ENCODE measurements around the gene SLC26A8.
"Not testable (repeated sequence)": the region's sequence is repeated elsewhere in the genome, so short reads cannot be mapped to it uniquely, and the experiment has no call there.

Gene SLC26A8

DNA sequence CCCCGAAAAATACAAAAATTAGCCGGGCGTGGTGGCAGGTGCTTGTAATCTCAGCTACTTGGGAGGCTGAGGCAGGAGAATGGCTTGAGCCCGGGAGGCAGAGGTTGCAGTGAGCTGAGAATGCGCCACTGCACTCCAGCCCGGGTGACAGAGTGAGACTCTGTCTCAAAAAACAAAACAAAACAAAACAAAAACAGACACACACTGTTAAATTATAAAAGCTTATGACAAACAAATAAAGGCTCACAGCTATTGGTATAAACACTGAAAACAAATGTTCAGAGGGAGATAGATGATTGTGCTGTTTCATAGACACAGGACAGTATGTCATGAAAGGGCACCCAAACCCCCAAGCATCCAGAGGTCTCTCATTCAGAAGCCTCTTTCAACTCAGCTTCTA lies 107.5 kb downstream of the SLC26A8 start:
- DNase-seq (ENCODE audit: low read depth in 3 of 3) = not testable (repeated sequence)

DNA sequence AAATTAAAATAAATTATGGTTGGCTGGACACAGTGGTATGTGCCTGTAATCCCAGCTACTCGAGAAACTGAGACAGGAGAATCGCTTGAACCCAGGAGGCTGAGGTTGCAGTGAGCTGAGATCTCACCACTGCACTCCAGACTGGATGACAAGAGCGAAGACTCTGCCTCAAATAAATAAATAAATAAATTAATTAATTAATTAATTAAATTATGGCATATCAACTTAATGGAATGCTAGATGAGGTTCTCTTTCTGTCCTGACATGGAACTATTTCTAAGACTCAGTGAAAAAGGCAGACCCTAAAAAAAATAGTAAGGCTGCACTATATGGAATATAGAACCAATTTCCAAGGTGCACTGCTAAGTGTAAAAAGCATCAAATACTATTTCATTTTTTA lies 108.4 kb downstream of the SLC26A8 start:
- DNase-seq (ENCODE audit: low read depth in 3 of 3) = no peak

DNA sequence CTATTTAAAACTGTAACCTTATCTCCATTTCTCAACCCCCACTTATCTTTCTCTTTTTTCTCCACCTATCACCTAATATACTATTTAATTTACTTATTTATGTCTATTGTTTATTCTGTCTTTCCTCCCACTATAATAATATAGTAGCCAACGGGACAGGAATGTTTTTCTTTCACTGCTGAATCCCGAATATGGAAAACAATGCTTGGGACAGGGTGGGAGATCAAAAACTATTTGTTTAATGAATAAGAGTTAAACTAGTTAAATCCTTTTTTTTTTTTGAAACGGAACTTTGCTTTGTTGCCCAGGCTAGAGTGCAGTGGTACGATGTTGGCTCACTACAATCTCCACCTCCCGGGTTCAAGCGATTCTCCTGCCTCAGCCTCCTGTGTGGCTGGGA lies 109.9 kb downstream of the SLC26A8 start:
- no peak for DNase-seq (ENCODE audit: low read depth in 3 of 3)

DNA sequence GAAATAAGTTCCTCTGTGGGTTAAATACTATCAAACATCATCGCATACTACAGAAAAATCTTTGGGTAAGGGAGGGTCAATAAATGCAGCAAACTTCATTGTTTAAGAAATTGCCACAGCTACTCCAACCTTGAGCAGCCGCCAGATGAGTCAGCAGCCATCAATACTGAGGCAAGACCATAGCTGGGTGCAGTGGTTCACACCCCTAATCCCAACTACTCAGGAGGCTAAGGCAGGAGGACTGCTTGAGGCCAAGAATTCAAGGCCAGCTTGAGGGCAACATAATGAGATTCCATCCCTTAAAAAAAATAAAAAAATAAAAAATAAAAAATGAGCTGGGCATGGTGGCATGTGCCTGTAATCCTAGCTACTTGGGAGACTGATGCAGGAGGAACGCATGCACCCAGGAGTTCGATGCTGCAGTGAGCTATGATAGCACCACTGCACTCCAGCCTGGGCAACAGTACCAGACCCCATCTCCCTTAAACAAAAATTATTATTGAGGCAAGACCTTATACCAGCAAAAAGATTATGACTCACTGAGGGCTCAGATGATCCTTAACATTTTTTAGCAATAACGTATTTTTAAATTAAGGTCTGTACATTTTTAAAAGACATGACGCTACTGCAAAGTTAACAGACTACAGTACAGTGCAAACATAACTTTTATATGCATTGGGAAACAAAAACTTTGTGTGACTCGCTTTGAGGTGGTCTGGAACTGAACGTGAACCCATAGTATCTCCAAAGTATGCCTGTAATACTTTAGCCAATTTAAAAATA lies 112.4 kb downstream of the SLC26A8 start:
- DNase-seq (ENCODE audit: low read depth in 3 of 3) = no peak

DNA sequence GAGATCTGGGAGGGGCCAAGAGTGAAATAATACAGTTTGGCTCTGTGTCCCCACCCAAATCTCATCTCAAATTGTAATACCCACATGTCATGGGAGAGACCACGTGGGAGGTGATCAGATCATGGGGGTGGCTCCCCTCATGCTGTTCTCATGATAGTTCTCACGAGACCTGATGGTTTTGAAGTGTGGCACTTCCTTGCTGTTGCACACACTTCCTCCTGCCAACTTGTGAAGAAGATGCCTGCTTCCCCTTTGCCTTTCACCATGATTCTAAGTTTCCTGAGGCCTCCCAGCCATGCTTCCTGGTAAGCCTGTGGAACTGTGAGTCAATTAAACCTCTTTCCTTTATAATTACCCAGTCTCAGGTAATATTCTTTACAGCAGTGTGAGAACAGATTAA lies 114.9 kb downstream of the SLC26A8 start:
- DNase-seq (ENCODE audit: low read depth in 3 of 3) = not testable (repeated sequence)

DNA sequence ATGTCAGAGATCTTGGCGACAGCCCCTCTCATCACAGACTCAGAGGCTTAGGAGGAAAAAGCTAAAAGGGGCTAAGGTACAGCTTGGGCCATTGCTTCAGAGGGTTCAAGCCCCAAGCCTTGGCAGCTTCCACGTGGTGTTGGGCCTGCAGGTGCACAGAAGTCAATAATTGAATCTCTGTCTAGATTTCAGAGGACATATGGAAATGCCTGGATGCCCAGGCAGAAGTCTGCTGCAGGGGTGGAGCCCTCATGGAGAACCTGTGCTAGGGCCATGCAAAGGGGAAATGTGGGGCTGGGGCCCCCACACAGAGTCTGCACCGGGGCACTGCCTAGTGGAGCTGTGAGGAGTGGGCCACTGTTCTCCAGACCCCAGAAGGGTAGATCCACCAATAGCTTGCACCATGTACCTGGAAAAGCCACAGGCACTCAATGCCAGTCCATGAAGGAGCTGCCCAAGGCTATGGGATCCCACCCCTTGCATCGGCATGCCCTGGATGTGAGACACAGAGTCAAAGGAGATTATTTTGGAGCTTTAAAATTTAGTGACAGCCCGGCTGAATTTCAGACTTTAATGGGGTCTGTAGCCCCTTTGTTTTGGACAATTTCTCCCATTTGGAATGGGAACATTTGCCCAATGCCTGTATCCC lies 115.6 kb downstream of the SLC26A8 start:
- not testable (repeated sequence) for DNase-seq (ENCODE audit: low read depth in 3 of 3)

DNA sequence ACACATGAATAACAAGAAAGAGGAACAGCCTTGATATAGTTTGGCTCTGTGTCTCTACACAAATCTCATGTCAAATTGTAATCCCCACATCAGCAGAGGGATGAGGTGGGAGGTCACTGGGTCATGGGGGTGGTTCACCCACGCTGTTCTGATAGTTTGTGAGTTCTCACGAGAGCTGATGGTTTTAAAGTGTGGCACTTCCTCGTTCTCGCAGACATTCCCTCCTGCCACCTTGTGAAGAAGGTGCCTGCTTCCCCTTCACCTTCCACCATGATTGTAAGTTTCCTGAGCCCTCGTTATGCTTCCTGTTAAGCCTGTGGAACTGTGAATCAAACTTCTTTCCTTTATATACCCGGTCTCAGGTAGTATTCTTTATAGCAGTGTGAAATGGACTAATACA lies 116.7 kb downstream of the SLC26A8 start:
- DNase-seq (ENCODE audit: low read depth in 3 of 3) = no peak

DNA sequence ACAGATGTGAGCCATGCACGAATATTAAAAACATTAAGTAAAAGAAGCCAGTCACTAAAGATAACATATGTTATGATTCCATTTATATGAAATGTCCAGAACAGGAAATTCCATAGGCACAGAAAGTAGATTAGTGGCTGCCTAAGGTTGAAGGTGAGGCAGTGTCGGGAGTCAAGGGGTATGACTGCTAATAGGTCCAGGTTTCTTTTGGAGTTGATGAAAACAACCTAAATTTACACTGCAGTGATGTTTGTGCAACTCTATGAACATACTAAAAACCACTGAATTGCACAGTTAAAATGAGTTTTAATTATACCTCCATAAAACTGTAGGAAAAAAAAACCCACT lies 118.0 kb downstream of the SLC26A8 start:
- DNase-seq (ENCODE audit: low read depth in 3 of 3) = no peak

DNA sequence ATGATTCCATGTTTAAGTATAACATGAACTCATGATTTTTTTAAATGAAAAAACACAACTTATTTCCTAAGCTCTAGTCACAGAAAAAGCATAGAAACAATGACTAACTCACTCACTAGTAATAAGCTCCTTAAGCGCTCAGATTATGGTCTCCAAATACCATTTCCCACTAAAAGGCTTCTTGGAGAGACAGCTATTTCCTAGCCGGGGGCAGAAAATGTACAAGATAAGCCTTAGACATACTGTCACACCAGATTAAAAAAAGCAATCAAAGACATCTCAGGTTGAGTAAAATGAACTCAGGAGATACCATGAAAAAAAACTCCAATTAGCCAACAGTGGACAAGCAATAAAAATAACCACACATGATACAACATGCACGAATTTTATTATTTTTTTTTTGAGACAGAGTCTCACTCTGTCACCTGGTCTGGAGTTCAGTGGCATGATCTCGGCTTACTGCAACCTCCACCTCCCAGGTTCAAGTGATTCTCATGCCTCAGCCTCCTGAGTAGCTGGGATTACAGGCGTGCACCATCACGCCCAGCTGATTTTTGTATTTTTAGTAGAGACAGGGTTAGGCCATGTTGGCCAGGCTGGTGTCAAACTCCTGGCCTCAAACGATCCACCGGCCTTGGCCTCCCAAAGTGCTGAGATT lies 118.5 kb downstream of the SLC26A8 start:
- no peak for DNase-seq (ENCODE audit: low read depth in 3 of 3)

DNA sequence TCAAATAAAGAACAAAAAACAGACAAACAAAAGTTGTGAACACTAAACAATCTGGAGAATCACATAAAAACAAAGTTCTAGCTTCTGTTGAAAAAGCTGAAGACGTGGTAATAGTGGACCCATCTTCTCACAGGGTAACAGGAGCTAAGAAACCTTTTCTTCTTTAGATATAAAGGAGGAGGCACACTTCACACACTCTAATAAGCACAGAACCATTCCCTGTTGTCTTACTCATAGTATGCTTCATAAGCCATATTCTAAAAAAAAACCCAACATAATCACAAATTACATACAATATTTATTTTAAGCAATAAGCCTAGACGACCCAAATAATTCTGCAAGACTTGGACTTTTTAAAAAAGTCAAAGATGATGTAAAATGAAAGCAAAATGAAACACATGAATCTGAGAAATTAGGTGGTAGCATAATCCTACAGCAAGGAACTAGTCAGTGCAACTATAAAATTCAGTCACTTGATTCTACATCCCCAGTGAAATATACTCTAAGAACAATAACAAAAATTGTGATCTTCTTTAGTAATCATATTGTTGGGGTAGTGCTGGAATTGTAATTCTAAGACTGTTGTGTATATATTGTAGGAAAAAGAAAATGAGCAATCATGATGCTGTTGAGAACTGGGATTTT lies 119.2 kb downstream of the SLC26A8 start:
- DNase-seq (ENCODE audit: low read depth in 3 of 3) = no peak

DNA sequence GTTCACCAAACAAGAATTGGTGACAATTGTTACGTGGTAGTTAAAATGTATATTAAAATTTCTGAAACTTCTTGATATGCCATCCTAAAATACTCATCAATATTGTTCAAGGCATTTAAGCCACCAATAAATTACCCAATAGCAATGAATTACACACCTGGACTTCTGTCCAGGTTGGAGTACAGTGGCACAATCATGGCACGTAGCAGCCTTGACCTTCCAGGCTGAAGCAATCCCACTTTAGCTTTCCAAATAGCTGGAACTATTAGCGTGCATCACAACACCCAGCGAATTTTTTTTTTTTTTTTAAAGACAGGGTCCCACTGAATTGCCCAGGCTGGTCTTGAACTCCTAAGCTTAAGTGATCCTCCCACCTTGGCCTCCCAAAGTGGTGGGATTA lies 120.8 kb downstream of the SLC26A8 start:
- no peak for DNase-seq (ENCODE audit: low read depth in 3 of 3)

DNA sequence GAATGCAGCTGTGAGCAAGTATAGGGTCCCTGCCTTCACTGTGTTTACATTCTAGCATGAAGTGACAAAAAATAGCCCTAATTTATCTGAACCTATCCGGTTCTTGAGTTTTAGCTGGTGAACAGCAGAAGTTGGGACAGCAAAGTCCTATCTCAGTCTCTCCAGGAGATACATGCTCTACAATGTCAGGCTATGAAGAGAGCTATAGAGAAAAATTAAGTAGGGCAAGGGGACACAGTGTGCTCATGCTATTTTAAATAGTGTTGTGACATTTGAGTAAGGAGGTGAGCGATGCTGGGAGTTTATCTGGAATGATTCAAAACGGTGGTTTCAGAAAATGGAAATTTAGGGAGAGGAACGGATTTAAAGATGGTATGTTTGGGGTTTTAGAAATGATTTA lies 124.0 kb downstream of the SLC26A8 start:
- no peak for DNase-seq (ENCODE audit: low read depth in 3 of 3)

DNA sequence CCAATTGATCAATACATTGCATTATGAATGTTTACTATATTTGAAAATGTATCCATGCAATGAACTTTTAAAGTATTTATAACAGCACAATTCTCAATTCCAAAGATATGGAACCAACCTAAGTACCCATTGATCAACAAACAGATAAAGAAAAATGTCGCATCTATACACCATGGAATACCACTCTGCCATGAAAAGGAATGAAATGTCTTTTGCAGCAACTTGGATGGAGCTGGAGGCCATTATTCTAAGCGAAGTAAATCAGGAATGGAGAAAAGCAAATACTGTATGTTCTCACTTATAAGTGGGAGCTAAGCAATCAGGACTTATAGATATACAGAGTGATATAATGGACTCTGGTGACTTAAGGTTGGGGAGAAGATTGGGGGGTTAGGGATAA lies 126.4 kb downstream of the SLC26A8 start:
- DNase-seq (ENCODE audit: low read depth in 3 of 3) = no peak

DNA sequence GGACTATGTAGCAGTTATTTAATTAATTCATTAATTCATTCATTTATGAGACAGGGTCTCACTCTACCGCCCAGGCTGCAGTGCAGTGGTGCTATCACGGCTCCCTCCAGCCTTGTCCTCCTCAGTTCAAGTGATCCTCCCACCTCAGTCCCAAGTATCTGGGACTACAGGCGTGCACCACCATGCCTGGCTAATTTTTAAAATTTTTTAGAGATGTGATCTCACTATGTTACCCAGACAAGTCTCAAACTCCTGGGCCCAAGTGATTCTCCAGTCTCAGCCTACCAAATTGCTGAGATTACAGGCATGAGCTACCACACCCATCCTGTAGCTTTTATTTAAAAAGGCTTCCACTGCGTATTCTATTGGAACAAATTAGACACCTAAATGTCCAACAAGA lies 127.0 kb downstream of the SLC26A8 start:
- DNase-seq (ENCODE audit: low read depth in 3 of 3) = no peak

DNA sequence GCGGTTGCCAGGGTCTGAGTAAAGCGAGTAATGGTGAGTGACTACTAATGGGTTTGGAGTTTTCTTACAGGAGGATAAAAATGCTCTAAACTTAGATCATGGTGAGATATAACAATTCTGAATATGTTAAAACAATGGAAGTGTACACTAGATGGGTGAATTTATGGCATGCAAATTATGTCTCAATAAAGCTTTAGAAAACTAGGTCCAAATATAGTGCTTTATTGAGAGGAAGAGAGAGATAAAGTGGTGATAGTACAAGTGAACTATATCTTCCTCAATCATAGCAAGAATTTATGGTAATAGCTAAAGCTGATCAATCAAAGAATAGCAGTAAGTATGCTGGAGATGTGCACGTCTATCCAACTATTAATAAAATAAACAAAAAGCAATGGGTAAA lies 127.4 kb downstream of the SLC26A8 start:
- DNase-seq (ENCODE audit: low read depth in 3 of 3) = no peak

DNA sequence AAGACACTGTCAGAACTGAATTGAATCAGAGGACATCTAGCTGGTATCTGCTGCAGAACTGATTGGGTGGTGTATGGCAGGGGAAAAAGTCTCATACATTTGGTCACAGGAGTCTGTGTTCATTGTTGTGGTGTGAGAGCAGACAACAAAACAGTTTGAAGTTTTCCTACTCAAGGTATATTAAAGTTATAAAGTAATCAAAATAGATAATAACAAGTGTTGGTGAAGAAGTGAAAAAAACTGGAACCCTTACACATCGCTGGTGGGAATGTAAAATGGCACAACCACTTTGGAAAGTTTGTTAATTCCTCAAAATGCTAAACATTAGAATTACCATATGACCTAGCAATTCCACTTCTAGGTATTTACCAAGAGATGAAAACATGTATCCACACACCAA lies 128.2 kb downstream of the SLC26A8 start:
- DNase-seq (ENCODE audit: low read depth in 3 of 3) = no peak

DNA sequence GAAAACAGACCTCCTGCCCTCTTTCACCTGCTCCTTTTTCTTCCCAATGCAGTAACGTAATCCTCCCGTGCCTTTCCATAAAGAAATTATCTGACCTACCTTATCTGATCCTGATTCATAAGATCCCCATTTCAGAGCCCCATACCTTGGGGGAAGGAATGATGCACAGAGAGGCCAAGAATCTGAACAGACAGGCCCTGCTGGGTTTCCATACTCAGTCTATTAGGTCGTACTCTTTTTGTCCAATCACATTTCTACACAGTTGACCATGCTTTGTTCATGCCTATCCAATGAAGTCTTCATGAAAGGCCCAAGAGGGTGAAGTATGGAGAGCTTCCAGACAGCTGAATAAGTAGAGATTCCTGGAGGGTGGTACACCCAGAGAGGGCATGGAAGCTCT lies 128.9 kb downstream of the SLC26A8 start:
- no peak for DNase-seq (ENCODE audit: low read depth in 3 of 3)

DNA sequence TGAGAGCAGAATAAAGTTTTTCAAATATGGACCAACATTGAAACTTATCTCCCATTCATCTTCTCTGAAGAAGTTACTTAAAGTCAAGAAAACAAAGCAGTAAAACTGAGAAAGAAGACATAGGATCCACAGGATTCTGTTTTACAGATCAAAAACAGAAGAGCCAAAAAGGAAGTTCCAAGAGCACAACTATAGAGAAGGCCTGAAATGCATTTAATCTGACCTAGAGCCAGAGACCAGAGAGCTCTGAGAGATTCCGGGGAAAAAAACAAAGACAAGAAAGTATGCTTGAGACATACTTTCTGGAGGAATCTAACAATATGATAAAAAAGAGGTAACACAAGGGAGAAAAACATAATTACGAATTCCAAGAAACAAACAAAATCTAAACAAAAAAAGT lies 129.7 kb downstream of the SLC26A8 start:
- no peak for DNase-seq (ENCODE audit: low read depth in 3 of 3)
